HG02852 (cell line): ENCODE measurements around the gene ABCF3.
A peak's percentile ranks its signal among the peaks of the same experiment; 100 is the strongest.
"Not testable (repeated sequence)": the region's sequence is repeated elsewhere in the genome, so short reads cannot be mapped to it uniquely, and the experiment has no call there.

Experiments used
- ATAC-seq: cut with Tn5 transposase; IDR thresholded peaks from one replicate; pipeline ENCODE4 v1.9.1; 2021; ENCODE audit warnings: mild to moderate bottlenecking, moderate library complexity; ENCODE audit not compliant: unreplicated experiment

Gene ABCF3

GRCh38 chr3:184186184-184186901 is at the start of gene ABCF3:
Gene ABCF3, plus strand, starts transcription at chr3:184186199. Its CDS starts 9 bp downstream, at chr3:184186208.
- peak; percentile 32 for ATAC-seq

GRCh38 chr3:184140436-184140835 is 45.6 kb upstream of the ABCF3 start:
- ATAC-seq: no peak

GRCh38 chr3:184142199-184142598 is 43.8 kb upstream of the ABCF3 start:
- no peak for ATAC-seq

GRCh38 chr3:184143327-184143726 is 42.7 kb upstream of the ABCF3 start:
- ATAC-seq: peak; percentile 50

GRCh38 chr3:184144505-184144904 is 41.5 kb upstream of the ABCF3 start:
- ATAC-seq: no peak

GRCh38 chr3:184145111-184145524 is 40.9 kb upstream of the ABCF3 start:
- no peak for ATAC-seq

- no peak for ATAC-seq
These were observed 40.2 kb upstream of the ABCF3 start for GRCh38 chr3:184145751-184146270.

- ATAC-seq: no peak
These were observed 37.9 kb upstream of the ABCF3 start for GRCh38 chr3:184148076-184148475.

GRCh38 chr3:184149123-184149522 is 36.9 kb upstream of the ABCF3 start:
- ATAC-seq: no peak

GRCh38 chr3:184149770-184150169 is 36.2 kb upstream of the ABCF3 start:
- ATAC-seq: not testable (repeated sequence)

GRCh38 chr3:184154885-184155643 is 30.9 kb upstream of the ABCF3 start, which contains the start of gene DVL3:
Gene DVL3, plus strand, starts transcription at chr3:184155377. Its CDS starts 259 bp downstream, at chr3:184155636.
- ATAC-seq: peak; percentile 82

GRCh38 chr3:184155644-184156521 is 30.1 kb upstream of the ABCF3 start:
- ATAC-seq: peak; percentile 31

GRCh38 chr3:184156522-184156955 is 29.5 kb upstream of the ABCF3 start:
- ATAC-seq: no peak

GRCh38 chr3:184157206-184157605 is 28.8 kb upstream of the ABCF3 start:
- no peak for ATAC-seq

- ATAC-seq: no peak
These were observed 27.6 kb upstream of the ABCF3 start for GRCh38 chr3:184158404-184158803.

- peak; percentile 35 for ATAC-seq
These were observed 25.5 kb upstream of the ABCF3 start for GRCh38 chr3:184160456-184160855.

- ATAC-seq: not testable (repeated sequence)
These were observed 23.4 kb upstream of the ABCF3 start for GRCh38 chr3:184162571-184163070.

- ATAC-seq: no peak
These were observed 21.2 kb upstream of the ABCF3 start for GRCh38 chr3:184164648-184165330.

GRCh38 chr3:184165543-184165942 is 20.5 kb upstream of the ABCF3 start:
- ATAC-seq: no peak

- no peak for ATAC-seq
These were observed 19.3 kb upstream of the ABCF3 start for GRCh38 chr3:184166671-184167070.
